ENCODE results near the gene ZBTB16. TPM values are rescaled to one million over a fixed set of nuclear protein-coding genes. Genes with fewer than 3 reads are reported as not detected.

Gene ZBTB16
- total RNA-seq, 3 donors from 2014 or later = 236 to 358 (median 271) TPM

DNA sequence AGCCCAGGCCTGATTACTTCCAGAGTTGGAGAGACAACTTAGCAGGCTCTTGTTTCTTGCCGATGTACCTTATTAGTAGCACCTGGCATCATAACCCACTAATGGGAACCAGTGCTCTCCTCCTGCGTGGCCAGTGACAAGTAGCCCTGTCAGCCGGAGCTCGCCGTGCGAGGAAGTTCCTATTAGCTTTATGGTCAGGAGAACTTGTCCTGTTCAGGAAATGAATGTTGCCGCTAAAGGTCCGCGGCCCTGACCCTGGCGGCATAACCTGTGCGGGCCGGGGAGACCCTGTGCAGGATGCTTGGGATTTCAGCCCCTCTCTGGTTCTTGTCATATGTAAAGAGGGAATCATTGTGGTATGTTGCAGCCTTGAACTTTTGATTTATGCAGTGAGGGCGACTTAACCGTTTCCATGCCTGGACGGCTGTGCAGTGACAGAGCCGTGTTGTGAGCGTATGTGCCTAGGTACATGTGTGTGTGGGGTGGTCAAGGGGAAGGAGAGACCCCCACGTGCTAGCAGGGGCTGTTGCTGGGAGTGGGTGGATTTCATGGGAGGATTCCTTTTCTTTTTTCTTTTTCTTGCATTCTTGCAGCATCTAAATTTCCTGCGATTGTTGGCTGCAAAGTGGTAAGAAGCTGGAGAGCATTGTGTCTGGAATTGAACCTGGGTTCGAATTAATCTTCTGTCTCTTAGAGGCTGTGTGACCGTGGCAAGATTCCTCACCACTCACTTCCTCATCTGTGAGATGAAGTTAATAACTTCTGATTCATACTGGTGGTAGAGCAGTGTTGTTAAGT lies 15.2 kb downstream of the ZBTB16 start:
- TF ChIP-seq, protein P1, sequence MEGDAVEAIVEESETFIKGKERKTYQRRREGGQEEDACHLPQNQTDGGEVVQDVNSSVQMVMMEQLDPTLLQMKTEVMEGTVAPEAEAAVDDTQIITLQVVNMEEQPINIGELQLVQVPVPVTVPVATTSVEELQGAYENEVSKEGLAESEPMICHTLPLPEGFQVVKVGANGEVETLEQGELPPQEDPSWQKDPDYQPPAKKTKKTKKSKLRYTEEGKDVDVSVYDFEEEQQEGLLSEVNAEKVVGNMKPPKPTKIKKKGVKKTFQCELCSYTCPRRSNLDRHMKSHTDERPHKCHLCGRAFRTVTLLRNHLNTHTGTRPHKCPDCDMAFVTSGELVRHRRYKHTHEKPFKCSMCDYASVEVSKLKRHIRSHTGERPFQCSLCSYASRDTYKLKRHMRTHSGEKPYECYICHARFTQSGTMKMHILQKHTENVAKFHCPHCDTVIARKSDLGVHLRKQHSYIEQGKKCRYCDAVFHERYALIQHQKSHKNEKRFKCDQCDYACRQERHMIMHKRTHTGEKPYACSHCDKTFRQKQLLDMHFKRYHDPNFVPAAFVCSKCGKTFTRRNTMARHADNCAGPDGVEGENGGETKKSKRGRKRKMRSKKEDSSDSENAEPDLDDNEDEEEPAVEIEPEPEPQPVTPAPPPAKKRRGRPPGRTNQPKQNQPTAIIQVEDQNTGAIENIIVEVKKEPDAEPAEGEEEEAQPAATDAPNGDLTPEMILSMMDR (IDR thresholded peaks at IDR 0.05) = no peak
- peak in 1 of 3 donors; percentile 8 for TF ChIP-seq POLR2AphosphoS5 (IDR thresholded peaks at IDR 0.05)
- TF ChIP-seq POLR2A (IDR thresholded peaks at IDR 0.05) = no peak
- intact Hi-C loops (cut with DNase I; ENCODE audit: low total_unique reads) = no loop called here
- H3K27me3 ChIP-seq = no peaks in the 10 kb centered on the region
- peaks cover 23 to 50% of the 10 kb centered on the region in 2 donors for H3K4me1 ChIP-seq
- H3K36me3 ChIP-seq = no peaks in the 10 kb centered on the region
- H3K27ac ChIP-seq = peak overlapping the region in 1 of 2 donors; percentile 6
- no peaks in the 10 kb centered on the region for H3K9me3 ChIP-seq
- peak overlapping the region in 2 of 3 donors; percentile 23 to 55 for H3K4me3 ChIP-seq
- DNase-seq (ENCODE audit: low spot score in 2 of 2) = no peak

DNA sequence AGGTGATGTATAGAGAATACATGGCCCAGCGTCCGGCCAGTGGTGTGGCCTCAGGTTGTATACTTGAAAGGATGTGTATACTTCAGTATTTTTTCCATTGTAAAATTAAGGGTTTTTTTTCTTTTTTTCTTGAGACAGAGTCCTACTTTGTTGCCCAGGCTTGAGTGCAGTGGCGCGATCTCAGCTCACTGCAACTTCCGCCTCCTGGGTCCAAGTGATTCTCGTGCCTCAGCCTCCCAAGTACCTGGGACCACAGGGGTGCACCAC lies 15.8 kb downstream of the ZBTB16 start:
- intact Hi-C loops (cut with DNase I; ENCODE audit: low total_unique reads) = no loop called here

DNA sequence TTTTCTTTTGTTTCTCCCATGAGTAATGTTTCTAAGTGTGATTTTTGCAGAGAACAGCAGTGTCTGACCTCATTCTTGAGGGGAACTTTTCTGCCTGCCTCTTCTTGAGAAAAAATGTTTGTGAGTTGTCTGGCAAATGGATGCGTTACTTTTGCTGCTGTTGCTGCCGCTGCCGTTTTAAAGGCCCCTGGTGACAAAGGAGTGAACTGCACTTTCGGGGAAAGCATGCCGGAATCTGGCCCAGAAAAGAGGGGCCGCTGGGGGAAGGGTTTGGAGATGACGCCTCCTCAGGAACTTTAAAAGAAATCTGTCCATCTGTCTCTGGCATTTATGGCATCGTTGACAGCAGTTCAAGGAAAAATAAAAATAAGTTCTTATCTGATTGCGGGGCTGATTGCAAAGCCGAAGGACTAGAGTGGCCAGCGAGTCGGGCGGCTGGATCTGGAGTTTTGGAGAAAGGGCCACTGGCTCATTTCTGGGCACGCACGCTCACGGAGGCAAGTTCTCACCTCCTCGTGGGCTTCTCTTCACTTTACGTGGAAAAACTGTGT lies 16.5 kb downstream of the ZBTB16 start:
- intact Hi-C loops (cut with DNase I; ENCODE audit: low total_unique reads) = no loop called here
- DNase-seq (ENCODE audit: low spot score in 2 of 2) = no peak
- Histone ChIP-seq H3K9me3 (no peaks in the 10 kb centered on the region), H3K4me1 (peaks cover 32 to 62% of the 10 kb centered on the region in 2 donors), H3K36me3 (no peaks in the 10 kb centered on the region), H3K27ac (peak overlapping the region in 1 of 2 donors; percentile 57), H3K4me3 (peak overlapping the region; percentile 20 to 55 (median 22)), H3K27me3 (no peaks in the 10 kb centered on the region)
- TF ChIP-seq POLR2A (IDR thresholded peaks at IDR 0.05) = no peak
- TF ChIP-seq, protein P1 (IDR thresholded peaks at IDR 0.05) = peak; percentile 23 to 54 (median 42)

More for the DNA sequence above, 15.8 kb downstream of the ZBTB16 start:
- Histone ChIP-seq H3K36me3 (no peaks in the 10 kb centered on the region), H3K27ac (no peak overlapping the region), H3K27me3 (no peaks in the 10 kb centered on the region), H3K4me3 (peak overlapping the region; percentile 20 to 55 (median 22)), H3K9me3 (no peaks in the 10 kb centered on the region), H3K4me1 (peaks cover 27 to 55% of the 10 kb centered on the region in 2 donors)
- TF ChIP-seq POLR2AphosphoS5 (IDR thresholded peaks at IDR 0.05) (no peak), POLR2A (IDR thresholded peaks at IDR 0.05) (no peak)
- TF ChIP-seq, protein P1 (IDR thresholded peaks at IDR 0.05) = no peak
- DNase-seq (ENCODE audit: low spot score in 2 of 2) = no peak

DNA sequence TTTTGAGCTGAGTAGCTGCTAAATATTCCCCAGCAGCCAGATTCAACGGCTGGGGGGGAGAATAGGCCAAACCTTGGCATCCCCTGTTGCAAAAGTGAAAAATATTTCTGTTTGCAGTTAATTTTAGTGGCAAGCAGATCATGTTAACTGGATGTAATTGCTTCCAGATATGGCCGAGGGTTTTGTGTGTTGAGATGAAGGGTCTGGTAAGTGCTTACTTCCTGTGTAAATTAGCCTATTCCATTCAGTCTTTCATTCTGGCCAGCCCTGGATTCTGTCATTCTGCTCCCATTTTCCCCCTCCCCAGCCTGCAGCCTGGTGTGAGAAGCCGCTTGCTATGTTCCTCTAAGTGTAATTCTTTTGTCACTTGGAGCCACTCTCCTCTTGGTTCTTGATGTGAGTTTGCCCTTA lies 17.4 kb downstream of the ZBTB16 start:
- H3K4me1 ChIP-seq = peaks cover 38 to 65% of the 10 kb centered on the region in 2 donors

More for the DNA sequence above, 17.4 kb downstream of the ZBTB16 start:
- DNase-seq (ENCODE audit: low spot score in 2 of 2) = no peak
- Histone ChIP-seq H3K36me3 (no peaks in the 10 kb centered on the region), H3K4me3 (peak overlapping the region; percentile 20 to 55 (median 22)), H3K9me3 (no peaks in the 10 kb centered on the region), H3K27me3 (no peaks in the 10 kb centered on the region), H3K27ac (peak overlapping the region in 1 of 2 donors; percentile 26)
- intact Hi-C loops (cut with DNase I; ENCODE audit: low total_unique reads) = no loop called here
- TF ChIP-seq, protein P1 (IDR thresholded peaks at IDR 0.05) = no peak
- TF ChIP-seq POLR2AphosphoS5 (IDR thresholded peaks at IDR 0.05) (no peak), POLR2A (IDR thresholded peaks at IDR 0.05) (no peak)
